Stomach (tissue), 4 donors: Measurements from ENCODE around the gene SPAG17.

Experiments
- CTCF ChIP-seq, 7 experiments: fragments of 450-650 bp in 4 of 7; fragments of 200-600 bp in 3 of 7; sonication (generic) in 3 of 7; IDR thresholded peaks; one replicate each; pipeline ENCODE4 v1.5.1; 2016 to 2019; ENCODE audit warnings: antibody characterized with exemption in 7 of 7, control low read depth in 2 of 7, mild to moderate bottlenecking in 1 of 7
- EP300 ChIP-seq: sonication (generic); formaldehyde crosslinking; IDR thresholded peaks from one replicate; pipeline ENCODE4 v1.6.1; 2017; ENCODE audit warnings: antibody characterized with exemption

- TF ChIP-seq CTCF (IDR thresholded peaks at IDR 0.05): no peak
- no peak for TF ChIP-seq EP300
Observed at GRCh38 chr1:118210723-118211110, 25.7 kb upstream of the SPAG17 start.
